K562 treated with DMSO at 1 percent for 24 hours (cell line): Measurements from ENCODE around the gene AMH. TPM values are rescaled to one million over a fixed set of nuclear protein-coding genes. Genes with fewer than 3 reads are reported as not detected.

Experiments
- total RNA-seq: library from RNA; unstranded; fragments of 300-600 nt; gene quantifications from 2 replicates; pipeline ENCODE4 v1.2.3, GENCODE V29; 2022; ENCODE audit warnings: low read depth; ENCODE audit not compliant: insufficient read depth

Gene AMH
- total RNA-seq: 36.6 and 42.4 TPM in 2 replicates

GRCh38 chr19:2249010-2249866 is at the start of gene AMH:
TSS of gene AMH (plus strand) at chr19:2249323. CDS start at chr19:2249333, 10 bp downstream.

DNA sequence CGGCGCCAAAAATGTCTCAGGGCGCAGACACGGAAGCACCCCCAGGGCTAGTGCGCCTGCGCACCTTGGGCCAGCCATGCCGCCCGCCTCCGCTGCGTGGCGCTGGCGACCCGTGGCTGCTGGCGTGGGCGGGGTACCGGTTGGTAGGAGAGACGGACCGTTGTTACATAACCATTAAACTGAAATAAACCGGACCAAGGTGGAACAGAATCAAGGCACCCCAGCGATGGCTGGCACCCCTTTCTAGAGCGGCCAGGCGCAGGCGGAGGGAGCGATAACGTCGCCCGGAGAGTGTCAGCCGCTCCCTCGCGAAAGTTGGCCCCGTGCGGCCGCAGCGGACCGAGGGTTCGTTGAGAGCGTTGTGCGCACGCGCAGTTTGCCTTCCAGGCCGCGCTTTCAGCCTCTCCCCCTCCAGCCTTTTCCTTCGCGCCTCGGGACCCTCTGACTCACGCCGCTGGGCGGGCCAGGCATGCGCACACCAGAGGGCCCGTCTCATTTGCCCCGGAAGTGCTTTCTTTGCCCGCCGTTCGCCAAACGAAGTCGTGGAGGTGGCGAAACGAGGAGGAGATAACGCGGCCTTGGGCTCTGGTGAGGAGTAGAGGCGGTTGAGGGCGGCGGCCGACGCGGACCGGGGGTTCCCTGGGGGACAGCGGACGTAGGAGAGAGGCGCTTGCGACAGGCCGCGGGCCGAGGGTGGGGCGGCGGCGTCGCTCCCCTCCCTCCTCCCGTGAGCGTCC is 12.6 kb upstream of the AMH start, which contains the start of the genes PLEKHJ1 and SF3A2:
PLEKHJ1 (minus strand) TSS at position 16 of the 737 bp plus-strand sequence. CDS start 81 bp downstream, outside the sequence.
SF3A2 (plus strand) TSS at position 511 of the 737 bp plus-strand sequence. CDS start 6,595 bp downstream, outside the sequence.

DNA sequence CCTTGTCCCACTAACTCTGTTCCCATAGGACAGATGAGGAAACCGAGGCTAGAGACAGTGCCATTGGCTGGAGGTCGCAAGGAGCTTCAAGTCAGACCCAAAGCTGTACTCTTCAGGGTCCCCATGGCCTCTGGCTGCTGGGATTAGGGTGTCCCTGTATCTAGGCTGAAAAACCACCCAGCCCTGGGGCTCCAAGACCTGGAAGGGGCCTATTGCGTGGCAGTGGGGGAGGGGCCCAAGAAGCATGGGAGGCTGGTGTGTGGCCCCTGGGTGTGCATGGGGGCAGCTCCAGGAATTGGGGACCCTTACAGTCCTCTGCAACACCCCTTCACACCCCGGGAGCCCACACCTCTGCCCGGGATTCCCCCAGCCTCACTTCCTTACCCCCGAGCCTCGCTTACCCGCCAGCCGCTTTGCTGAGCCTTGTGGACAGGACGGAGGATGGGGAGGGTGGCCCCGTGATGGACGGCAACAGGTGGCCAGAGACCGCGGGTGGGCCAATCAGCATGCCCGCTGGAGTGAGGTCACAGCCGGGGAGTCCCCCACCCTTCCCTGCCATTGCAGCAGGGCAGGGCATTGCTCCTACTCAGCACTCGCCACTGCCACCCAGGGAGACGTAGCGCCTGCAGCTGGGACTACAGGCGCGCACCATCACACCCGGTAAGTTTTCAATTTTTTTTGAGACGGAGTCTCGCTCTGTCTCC is 7.0 kb downstream of the AMH start, which contains the start of gene JSRP1:
JSRP1 (minus strand) TSS at position 436 of the 704 bp plus-strand sequence. CDS start 1,103 bp downstream, outside the sequence.

DNA sequence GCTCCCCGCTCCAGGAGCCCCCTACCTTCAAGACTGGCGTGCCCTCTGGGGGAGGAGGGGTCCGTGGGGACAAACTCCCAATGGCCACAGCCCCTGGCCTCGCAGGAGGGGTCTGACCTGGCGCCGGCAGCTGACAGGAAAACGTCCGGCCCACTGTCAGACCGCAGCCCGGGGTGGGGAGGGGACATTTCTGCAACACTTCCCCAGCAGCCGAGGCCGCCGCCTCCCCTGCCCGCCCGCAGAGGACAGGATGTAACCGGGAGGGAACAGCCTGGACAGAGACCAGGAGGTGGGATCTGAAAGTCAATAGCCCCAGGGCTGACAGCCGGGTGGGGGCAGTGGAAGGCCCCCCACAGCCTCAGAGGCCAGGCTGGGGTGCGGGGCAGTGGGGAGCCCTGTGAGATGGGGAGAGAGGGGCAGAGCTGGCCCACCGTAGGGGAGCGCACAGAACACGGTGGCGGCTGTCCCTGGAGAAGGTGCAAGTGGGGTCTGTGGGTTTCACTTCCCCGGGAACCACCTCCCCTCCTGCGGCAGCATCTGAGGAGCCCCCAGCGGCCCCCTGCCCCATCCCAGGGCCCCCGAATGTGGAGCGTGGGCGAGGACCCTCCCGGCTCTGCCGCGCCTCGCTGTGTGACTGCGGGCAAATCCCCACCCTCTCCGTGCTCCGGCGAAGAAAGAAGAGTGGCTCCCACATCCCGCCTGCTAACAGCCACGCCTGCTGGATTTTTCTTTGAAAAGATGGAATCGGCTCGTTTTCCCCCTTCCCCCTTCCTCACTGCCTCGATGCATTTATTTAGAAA is 33.1 kb downstream of the AMH start, which contains the start of gene PEAK3:
PEAK3 (minus strand) TSS at position 114 of the 800 bp plus-strand sequence. CDS start 1,244 bp downstream, outside the sequence.

Other genes starting within 250 kb of the AMH start
- gene BTBD2, start 233.6 kb upstream of the AMH start, total RNA-seq: 117 and 126 TPM in 2 replicates
- gene MKNK2, start 198.1 kb upstream of the AMH start, total RNA-seq: 395 and 452 TPM in 2 replicates
- 16.0 and 19.2 TPM in 2 replicates for gene MOB3A, start 153.0 kb upstream of the AMH start, total RNA-seq
- 1.2 and 1.5 TPM in 2 replicates for gene IZUMO4, start 152.4 kb upstream of the AMH start, total RNA-seq
- 126 and 128 TPM in 2 replicates for gene AP3D1, start 97.8 kb upstream of the AMH start, total RNA-seq
- 44.4 and 47.7 TPM in 2 replicates for gene DOT1L, start 85.4 kb upstream of the AMH start, total RNA-seq
- gene PLEKHJ1, start 13.0 kb upstream of the AMH start, total RNA-seq: 182 and 187 TPM in 2 replicates
- 110 and 119 TPM in 2 replicates for gene SF3A2, start 12.5 kb upstream of the AMH start, total RNA-seq
- 0.89 TPM in 1 of 2 replicates, not detected in the other for gene JSRP1, start 7.1 kb downstream of the AMH start, total RNA-seq
- gene PEAK3, start 32.9 kb downstream of the AMH start, total RNA-seq: 0.09 and 0.31 TPM in 2 replicates
- gene LINGO3, start 58.8 kb downstream of the AMH start, total RNA-seq: 1.3 and 1.7 TPM in 2 replicates
- gene LSM7, start 79.3 kb downstream of the AMH start, total RNA-seq: 340 and 353 TPM in 2 replicates
- gene SPPL2B, start 79.4 kb downstream of the AMH start, total RNA-seq: 67.1 and 84.5 TPM in 2 replicates
- gene TMPRSS9, start 110.9 kb downstream of the AMH start, total RNA-seq: 0.37 and 1.0 TPM in 2 replicates
- gene TIMM13, start 178.3 kb downstream of the AMH start, total RNA-seq: 50.2 and 62.2 TPM in 2 replicates
- 76.1 and 82.0 TPM in 2 replicates for gene LMNB2, start 207.6 kb downstream of the AMH start, total RNA-seq
- gene GADD45B, start 226.8 kb downstream of the AMH start, total RNA-seq: 13.0 and 17.9 TPM in 2 replicates